ENCODE data around the gene INPP4B.

DNA sequence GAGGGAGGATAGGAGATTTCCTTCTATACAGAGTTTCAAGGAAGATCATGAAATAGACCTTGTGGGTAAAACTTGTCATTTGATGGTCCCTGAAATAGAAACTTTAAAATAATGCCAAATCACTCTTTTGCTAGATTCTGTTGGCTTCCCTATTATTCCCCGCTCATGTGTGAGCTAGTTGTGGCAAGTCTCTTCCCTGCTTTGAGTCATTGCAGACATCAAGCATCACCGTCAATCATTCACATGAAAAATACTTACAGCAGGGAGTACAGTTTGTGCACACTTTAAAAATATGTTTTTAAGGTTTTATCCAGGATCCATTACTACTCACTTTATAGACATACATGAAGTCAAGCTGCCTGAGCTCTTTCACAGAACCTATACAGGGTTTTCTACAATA lies 35.2 kb upstream of the INPP4B start:
- TF ChIP-seq EZH2phosphoT487 (IDR thresholded peaks at IDR 0.05; ENCODE audit: insufficient read depth, low read depth) (no peak), EZH2 (IDR thresholded peaks at IDR 0.05; ENCODE audit: insufficient read depth, poor library complexity, severe bottlenecking) (no peak)

Data from GM23248 (cell line).